Measurements from ENCODE around the gene FAM156A.
"Not testable (repeated sequence)": the region's sequence is repeated elsewhere in the genome, so short reads cannot be mapped to it uniquely, and the experiment has no call there.

FAM156A gene

GRCh38 chrX:52948265-52948664, 10.1 kb downstream of the FAM156A start:
- not testable (repeated sequence) for H4K8ac ChIP-seq (ENCODE audit: low read depth, low read length); H3K27ac ChIP-seq (replicated peaks; ENCODE audit: low read length); H2AFZ ChIP-seq (ENCODE audit: low read length); H2AK5ac ChIP-seq (ENCODE audit: low read depth, low read length); H3K4ac ChIP-seq (ENCODE audit: low read length); H2BK15ac ChIP-seq (ENCODE audit: low read length); H2BK12ac ChIP-seq (ENCODE audit: low read length); DNase-seq (ENCODE audit: low spot score); H3K4me2 ChIP-seq (ENCODE audit: insufficient read depth, low read length, poor library complexity, severe bottlenecking); H3K18ac ChIP-seq (ENCODE audit: low read length); H2BK5ac ChIP-seq (ENCODE audit: low read length); H2BK120ac ChIP-seq (ENCODE audit: low read depth, low read length); H3K79me1 ChIP-seq (ENCODE audit: low read depth, low read length); H3K9me3 ChIP-seq (replicated peaks in 1 of 2; ENCODE audit: control insufficient read depth in 2 of 2, insufficient read depth in 1 of 2, low read depth in 1 of 2, low read length in 2 of 2); H3K4me3 ChIP-seq (ENCODE audit: low read length in 2 of 2); H3K36me3 ChIP-seq (replicated peaks in 1 of 2; ENCODE audit: control insufficient read depth in 2 of 2, insufficient read depth in 2 of 2, low read length in 2 of 2); H3K14ac ChIP-seq (ENCODE audit: low read length); H3K9ac ChIP-seq (ENCODE audit: low read depth, low read length, poor library complexity); H3K23ac ChIP-seq (ENCODE audit: low read depth, low read length, poor library complexity); H3K27me3 ChIP-seq (ENCODE audit: control insufficient read depth in 3 of 3, insufficient read depth in 3 of 3, low read depth in 1 of 3, low read length in 3 of 3); H4K91ac ChIP-seq (ENCODE audit: low read depth, low read length, poor library complexity); H3K4me1 ChIP-seq (ENCODE audit: control insufficient read depth in 2 of 2, insufficient read depth in 1 of 2, low read depth in 1 of 2, low read length in 2 of 2)
- no CpG with 5 or more reads among the region's 17 CpGs for WGBS, 2 donors (ENCODE audit: extremely low coverage in 2 of 2, insufficient read length in 2 of 2, insufficient replicate concordance in 1 of 2)

DNA sequence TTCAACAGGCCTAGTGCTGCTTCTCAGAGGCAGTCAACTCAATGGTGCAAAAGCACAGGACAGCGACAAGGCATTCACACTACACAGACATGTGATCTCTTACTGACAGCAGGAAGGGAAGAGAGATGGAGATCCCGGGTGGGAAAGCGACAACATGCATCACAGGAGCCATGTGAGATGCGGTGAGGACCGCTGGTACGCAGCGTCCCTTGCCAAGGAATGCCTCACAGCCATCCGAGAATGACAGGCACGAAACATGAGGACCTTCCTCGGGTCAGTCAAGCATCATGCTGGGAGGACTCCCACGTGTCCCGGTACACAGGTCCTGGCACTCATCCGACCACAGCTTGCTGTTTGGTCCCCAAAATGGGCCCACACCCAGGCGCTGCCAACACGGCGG, 10.8 kb downstream of the FAM156A start:
- H3K79me1 ChIP-seq (ENCODE audit: low read depth, low read length); H3K4me2 ChIP-seq (ENCODE audit: insufficient read depth, low read length, poor library complexity, severe bottlenecking); H3K4ac ChIP-seq (ENCODE audit: low read length); H4K91ac ChIP-seq (ENCODE audit: low read depth, low read length, poor library complexity); H3K9ac ChIP-seq (ENCODE audit: low read depth, low read length, poor library complexity); H4K8ac ChIP-seq (ENCODE audit: low read depth, low read length); H2BK15ac ChIP-seq (ENCODE audit: low read length); H3K18ac ChIP-seq (ENCODE audit: low read length); H3K4me1 ChIP-seq (ENCODE audit: control insufficient read depth in 2 of 2, insufficient read depth in 1 of 2, low read depth in 1 of 2, low read length in 2 of 2); H3K27me3 ChIP-seq (ENCODE audit: control insufficient read depth in 3 of 3, insufficient read depth in 3 of 3, low read depth in 1 of 3, low read length in 3 of 3); H3K9me3 ChIP-seq (replicated peaks in 1 of 2; ENCODE audit: control insufficient read depth in 2 of 2, insufficient read depth in 1 of 2, low read depth in 1 of 2, low read length in 2 of 2); H3K36me3 ChIP-seq (replicated peaks in 1 of 2; ENCODE audit: control insufficient read depth in 2 of 2, insufficient read depth in 2 of 2, low read length in 2 of 2); H3K4me3 ChIP-seq (ENCODE audit: low read length in 2 of 2); DNase-seq (ENCODE audit: low spot score); H3K23ac ChIP-seq (ENCODE audit: low read depth, low read length, poor library complexity); H2AFZ ChIP-seq (ENCODE audit: low read length); H2BK5ac ChIP-seq (ENCODE audit: low read length); H3K14ac ChIP-seq (ENCODE audit: low read length); H2AK5ac ChIP-seq (ENCODE audit: low read depth, low read length); H3K27ac ChIP-seq (replicated peaks; ENCODE audit: low read length); H2BK120ac ChIP-seq (ENCODE audit: low read depth, low read length); H2BK12ac ChIP-seq (ENCODE audit: low read length): not testable (repeated sequence)
- no CpG with 5 or more reads among the region's 16 CpGs for WGBS, 2 donors (ENCODE audit: extremely low coverage in 2 of 2, insufficient read length in 2 of 2, insufficient replicate concordance in 1 of 2)

DNA sequence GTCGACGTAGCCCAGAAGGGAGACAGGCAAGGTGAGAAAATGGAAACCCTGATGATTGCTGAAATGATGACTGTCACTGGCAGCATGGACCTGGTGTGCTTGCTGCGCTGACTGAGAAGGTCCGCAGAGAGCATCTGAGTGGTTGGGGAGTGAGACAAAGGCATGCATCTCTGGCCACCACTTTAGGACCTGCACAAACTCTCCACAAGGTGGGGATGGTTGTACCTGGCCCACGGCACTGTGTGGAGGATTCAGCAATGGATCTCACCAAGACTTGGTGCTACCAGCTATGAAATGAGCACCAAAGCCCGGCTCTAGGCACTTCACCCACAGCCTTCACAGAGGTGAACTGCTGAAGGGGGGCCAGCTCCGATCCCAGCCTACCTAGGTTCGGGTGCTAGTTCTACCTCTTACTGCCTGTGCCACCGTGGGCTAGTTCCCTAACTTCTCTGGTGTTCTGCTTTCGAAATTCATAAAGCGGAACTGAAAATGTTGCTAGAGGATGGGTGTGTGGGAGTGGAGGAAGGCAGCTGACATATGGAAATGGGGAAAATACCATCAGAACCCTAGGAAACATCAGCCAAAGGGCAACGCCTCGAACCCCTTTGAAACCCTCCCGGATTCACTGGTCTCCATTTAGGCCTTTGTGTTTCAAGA, 12.4 kb downstream of the FAM156A start:
- H3K4me2 ChIP-seq (ENCODE audit: insufficient read depth, low read length, poor library complexity, severe bottlenecking); H3K4ac ChIP-seq (ENCODE audit: low read length); H3K9ac ChIP-seq (ENCODE audit: low read depth, low read length, poor library complexity); H4K8ac ChIP-seq (ENCODE audit: low read depth, low read length); H4K91ac ChIP-seq (ENCODE audit: low read depth, low read length, poor library complexity); H3K27ac ChIP-seq (replicated peaks; ENCODE audit: low read length); H2BK120ac ChIP-seq (ENCODE audit: low read depth, low read length); DNase-seq (ENCODE audit: low spot score); H3K27me3 ChIP-seq (ENCODE audit: control insufficient read depth in 3 of 3, insufficient read depth in 3 of 3, low read depth in 1 of 3, low read length in 3 of 3); H3K4me3 ChIP-seq (ENCODE audit: low read length in 2 of 2); H2BK12ac ChIP-seq (ENCODE audit: low read length); H3K14ac ChIP-seq (ENCODE audit: low read length); H2BK15ac ChIP-seq (ENCODE audit: low read length); H2BK5ac ChIP-seq (ENCODE audit: low read length); H2AK5ac ChIP-seq (ENCODE audit: low read depth, low read length); H3K9me3 ChIP-seq (replicated peaks in 1 of 2; ENCODE audit: control insufficient read depth in 2 of 2, insufficient read depth in 1 of 2, low read depth in 1 of 2, low read length in 2 of 2); H2AFZ ChIP-seq (ENCODE audit: low read length); H3K23ac ChIP-seq (ENCODE audit: low read depth, low read length, poor library complexity); H3K79me1 ChIP-seq (ENCODE audit: low read depth, low read length); H3K18ac ChIP-seq (ENCODE audit: low read length); H3K36me3 ChIP-seq (replicated peaks in 1 of 2; ENCODE audit: control insufficient read depth in 2 of 2, insufficient read depth in 2 of 2, low read length in 2 of 2); H3K4me1 ChIP-seq (ENCODE audit: control insufficient read depth in 2 of 2, insufficient read depth in 1 of 2, low read depth in 1 of 2, low read length in 2 of 2): not testable (repeated sequence)
- WGBS, 2 donors (ENCODE audit: extremely low coverage in 2 of 2, insufficient read length in 2 of 2, insufficient replicate concordance in 1 of 2) = no CpG with 5 or more reads among the region's 14 CpGs

DNA sequence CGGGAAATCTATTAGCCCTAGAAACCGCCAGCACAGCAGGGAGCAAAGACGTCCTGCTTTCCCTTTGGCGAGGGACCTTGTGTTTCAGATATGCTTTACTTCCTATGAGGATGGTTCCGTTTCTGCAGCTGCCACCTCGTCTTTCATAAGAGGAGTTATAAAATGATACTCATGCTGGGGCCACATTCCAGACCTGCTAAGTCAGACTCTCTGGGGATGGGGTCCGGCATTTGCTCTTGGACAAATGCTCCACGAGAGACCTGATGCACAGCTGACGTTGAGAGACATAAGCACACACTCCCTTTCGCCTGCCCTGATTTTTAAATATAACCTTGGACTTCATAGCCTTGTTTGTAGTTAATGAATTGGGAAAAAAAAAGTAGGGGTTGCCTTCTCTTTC, 16.6 kb downstream of the FAM156A start:
- not testable (repeated sequence) for H4K91ac ChIP-seq (ENCODE audit: low read depth, low read length, poor library complexity); H2AK5ac ChIP-seq (ENCODE audit: low read depth, low read length); H4K8ac ChIP-seq (ENCODE audit: low read depth, low read length); H3K4me2 ChIP-seq (ENCODE audit: insufficient read depth, low read length, poor library complexity, severe bottlenecking); H3K4ac ChIP-seq (ENCODE audit: low read length); H3K79me1 ChIP-seq (ENCODE audit: low read depth, low read length); H3K27ac ChIP-seq (replicated peaks; ENCODE audit: low read length); H2BK120ac ChIP-seq (ENCODE audit: low read depth, low read length); DNase-seq (ENCODE audit: low spot score); H2AFZ ChIP-seq (ENCODE audit: low read length); H3K4me3 ChIP-seq (ENCODE audit: low read length in 2 of 2); H3K14ac ChIP-seq (ENCODE audit: low read length); H3K4me1 ChIP-seq (ENCODE audit: control insufficient read depth in 2 of 2, insufficient read depth in 1 of 2, low read depth in 1 of 2, low read length in 2 of 2); H3K36me3 ChIP-seq (replicated peaks in 1 of 2; ENCODE audit: control insufficient read depth in 2 of 2, insufficient read depth in 2 of 2, low read length in 2 of 2); H3K9me3 ChIP-seq (replicated peaks in 1 of 2; ENCODE audit: control insufficient read depth in 2 of 2, insufficient read depth in 1 of 2, low read depth in 1 of 2, low read length in 2 of 2); H2BK15ac ChIP-seq (ENCODE audit: low read length); H3K18ac ChIP-seq (ENCODE audit: low read length); H2BK5ac ChIP-seq (ENCODE audit: low read length); H3K23ac ChIP-seq (ENCODE audit: low read depth, low read length, poor library complexity); H3K9ac ChIP-seq (ENCODE audit: low read depth, low read length, poor library complexity); H3K27me3 ChIP-seq (ENCODE audit: control insufficient read depth in 3 of 3, insufficient read depth in 3 of 3, low read depth in 1 of 3, low read length in 3 of 3); H2BK12ac ChIP-seq (ENCODE audit: low read length)
- no CpG with 5 or more reads among the region's 10 CpGs for WGBS, 2 donors (ENCODE audit: extremely low coverage in 2 of 2, insufficient read length in 2 of 2, insufficient replicate concordance in 1 of 2)

Measured in neuronal stem cell (in vitro differentiated cells).